NCI-H2227 treated with DMSO at 0.1 percent for 48 hours (cell line): Measurements from ENCODE around the gene KLF6.

ENCODE experiments used
- DNase-seq: peaks from one replicate; lab custom pipeline; 2025; lab: John Stamatoyannopoulos, UW

The KLF6 gene

DNA sequence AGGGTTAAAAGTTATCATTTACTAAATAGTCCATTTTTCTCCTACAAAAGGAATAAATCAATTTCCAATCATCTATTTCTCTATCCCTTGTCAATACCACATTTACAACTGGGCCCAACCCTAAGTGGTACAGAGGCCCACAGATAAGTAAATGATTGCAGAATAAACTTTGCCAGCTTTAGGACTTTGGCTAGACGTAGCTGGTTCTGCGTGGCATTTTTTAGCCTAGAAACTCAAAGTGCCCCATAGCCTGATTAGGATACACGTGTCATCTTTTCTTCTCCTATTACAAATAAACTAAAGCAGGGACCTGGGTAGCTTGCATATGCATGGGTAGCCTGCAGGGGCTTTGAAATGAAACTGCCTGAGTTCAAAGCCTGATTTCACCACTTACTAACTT is 56.4 kb downstream of the KLF6 start:
- no peak for DNase-seq

DNA sequence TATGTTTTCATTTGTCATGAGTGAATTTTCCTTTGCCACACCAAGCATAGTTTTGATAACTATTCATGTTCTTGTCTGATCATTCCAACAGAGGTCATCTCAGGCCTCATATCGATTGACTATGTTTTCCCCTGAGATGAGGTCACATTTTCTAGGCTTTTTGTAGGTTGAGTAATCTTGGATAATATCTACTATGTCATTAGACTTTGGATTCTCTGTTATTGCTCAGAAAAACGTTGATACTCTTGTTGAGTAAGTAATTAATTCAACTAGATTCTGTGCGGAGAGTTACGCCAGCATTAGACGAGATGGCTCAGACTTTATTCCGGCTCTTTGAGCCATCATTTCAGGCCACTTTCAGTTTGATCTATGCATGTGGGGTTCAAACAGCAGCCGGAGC is 57.7 kb downstream of the KLF6 start:
- DNase-seq = no peak
